ENCODE measurements around the gene PTPN3.

- TF ChIP-seq CTCF (IDR thresholded peaks at IDR 0.05; ENCODE audit: low read depth, low read length, missing input control) (no peak), REST (IDR thresholded peaks at IDR 0.05) (no peak)
Measured at GRCh38 chr9:109346904-109347303, 151.2 kb downstream of the PTPN3 start.
